Measurements from ENCODE around the gene SGSM1.

- TF ChIP-seq, protein P1, sequence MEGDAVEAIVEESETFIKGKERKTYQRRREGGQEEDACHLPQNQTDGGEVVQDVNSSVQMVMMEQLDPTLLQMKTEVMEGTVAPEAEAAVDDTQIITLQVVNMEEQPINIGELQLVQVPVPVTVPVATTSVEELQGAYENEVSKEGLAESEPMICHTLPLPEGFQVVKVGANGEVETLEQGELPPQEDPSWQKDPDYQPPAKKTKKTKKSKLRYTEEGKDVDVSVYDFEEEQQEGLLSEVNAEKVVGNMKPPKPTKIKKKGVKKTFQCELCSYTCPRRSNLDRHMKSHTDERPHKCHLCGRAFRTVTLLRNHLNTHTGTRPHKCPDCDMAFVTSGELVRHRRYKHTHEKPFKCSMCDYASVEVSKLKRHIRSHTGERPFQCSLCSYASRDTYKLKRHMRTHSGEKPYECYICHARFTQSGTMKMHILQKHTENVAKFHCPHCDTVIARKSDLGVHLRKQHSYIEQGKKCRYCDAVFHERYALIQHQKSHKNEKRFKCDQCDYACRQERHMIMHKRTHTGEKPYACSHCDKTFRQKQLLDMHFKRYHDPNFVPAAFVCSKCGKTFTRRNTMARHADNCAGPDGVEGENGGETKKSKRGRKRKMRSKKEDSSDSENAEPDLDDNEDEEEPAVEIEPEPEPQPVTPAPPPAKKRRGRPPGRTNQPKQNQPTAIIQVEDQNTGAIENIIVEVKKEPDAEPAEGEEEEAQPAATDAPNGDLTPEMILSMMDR (conservative IDR thresholded peaks at IDR 0.05; ENCODE audit: low read length), result no peak
- TF ChIP-seq EZH2phosphoT487 (IDR thresholded peaks at IDR 0.05; ENCODE audit: borderline replicate concordance), result no peak
Measured at GRCh38 chr22:24935771-24936483, 129.9 kb downstream of the SGSM1 start.
